Common myeloid progenitor, CD34-positive (primary cell): Measurements from ENCODE around the gene TENT4A.

Experiments
- CTCF ChIA-PET: fragments of 350-600 bp; sonication (Branson Sonifier 250); formaldehyde crosslinking; loops from one replicate; lab custom pipeline; 2021; ENCODE audit warnings: antibody characterized with exemption; lab: Charles Lee
- POLR2A ChIA-PET: fragments of 350-600 bp; sonication (Branson Sonifier 250); formaldehyde crosslinking; loops from one replicate; lab custom pipeline; 2021; ENCODE audit warnings: antibody characterized with exemption; lab: Charles Lee
- DNase-seq, 3 donors: peaks; one replicate each; pipeline versions ENCODE4 v3.0.0 to v3.0.0-alpha.2; 2013
- H3K27ac ChIP-seq, 2 experiments: 1 replicate in 1 of 2; 2 replicates in 1 of 2; pipeline ENCODE4 v1.7.0; 2013; ENCODE audit warnings: inconsistent platforms in 2 of 2, low read length in 2 of 2, mild to moderate bottlenecking in 2 of 2, low read depth in 1 of 2, moderate library complexity in 1 of 2; ENCODE audit not compliant: severe bottlenecking in 2 of 2, insufficient read depth in 1 of 2, poor library complexity in 1 of 2
- H3K27me3 ChIP-seq, 5 experiments: replicated peaks in 2 of 5; 1 replicate in 3 of 5; 2 replicates in 2 of 5; pipeline versions ENCODE4 v1.6.1 to v1.7.0; 2013; ENCODE audit warnings: low read length in 4 of 5, mild to moderate bottlenecking in 2 of 5, moderate library complexity in 2 of 5, inconsistent platforms in 1 of 5; ENCODE audit not compliant: insufficient read depth in 5 of 5, control insufficient read depth in 4 of 5
- H3K36me3 ChIP-seq, 4 experiments: 1 replicate in 2 of 4; 2 replicates in 2 of 4; pipeline versions ENCODE4 v1.6.1 to v1.7.0; 2013; ENCODE audit warnings: low read length in 3 of 4, control low read depth in 1 of 4, mild to moderate bottlenecking in 1 of 4; ENCODE audit not compliant: control insufficient read depth in 4 of 4, insufficient read depth in 4 of 4
- H3K4me1 ChIP-seq, 4 experiments: 1 replicate in 3 of 4; 2 replicates in 1 of 4; pipeline versions ENCODE4 v1.6.1 to v1.7.1; 2013; ENCODE audit warnings: low read length in 3 of 4, mild to moderate bottlenecking in 3 of 4, control low read depth in 1 of 4, inconsistent platforms in 1 of 4, moderate library complexity in 1 of 4; ENCODE audit not compliant: control insufficient read depth in 4 of 4, insufficient read depth in 4 of 4; ENCODE audit errors: control extremely low read depth in 1 of 4
- H3K4me3 ChIP-seq, 7 experiments: 1 replicate in 4 of 7; 2 replicates in 3 of 7; pipeline versions ENCODE4 v1.5.1 to v1.7.0; 2013; ENCODE audit warnings: mild to moderate bottlenecking in 7 of 7, low read length in 6 of 7, moderate library complexity in 6 of 7, inconsistent platforms in 2 of 7, low read depth in 2 of 7, control low read depth in 1 of 7; ENCODE audit not compliant: insufficient read depth in 4 of 7, control insufficient read depth in 1 of 7; ENCODE audit errors: extremely low read depth in 1 of 7
- H3K9me3 ChIP-seq, 5 experiments: 1 replicate in 4 of 5; 2 replicates in 1 of 5; pipeline versions ENCODE4 v1.6.1 to v1.7.1; 2013; ENCODE audit warnings: low read length in 4 of 5, mild to moderate bottlenecking in 2 of 5, inconsistent platforms in 1 of 5, low read depth in 1 of 5, moderate library complexity in 1 of 5; ENCODE audit not compliant: control insufficient read depth in 4 of 5, insufficient read depth in 2 of 5; ENCODE audit errors: control extremely low read depth in 1 of 5
- WGBS: methylation state at CpG from one replicate; pipeline ENCODE4 v1.1.5; 2013; ENCODE audit not compliant: insufficient coverage; 5-methylcytosine and 5-hydroxymethylcytosine counted together

The TENT4A gene

GRCh38 chr5:6733411-6734242, 20.4 kb downstream of the TENT4A start:
- CTCF ChIA-PET = interaction anchor here (1.0 to 7.5 kb wide), 2 partner anchors 11 to 17 kb away, joined by 3 to 52 read pairs; no protein-coding TSS in a partner anchor
- Histone ChIP-seq H3K9me3 (no peaks in the 10 kb centered on the region), H3K36me3 (peaks cover 3 to 31% (median 11%) of the 10 kb centered on the region in 4 experiments), H3K4me1 (peaks cover 2 to 36% (median 32%) of the 10 kb centered on the region in 4 experiments), H3K27me3 (no peaks in the 10 kb centered on the region), H3K27ac (no peak overlapping the region), H3K4me3 (no peak overlapping the region)
- DNase-seq = peak in 1 of 3 donors; percentile 28
- WGBS = 94% methylated on average over 16 of the region's 21 CpGs
- POLR2A ChIA-PET = no interaction called here

GRCh38 chr5:6734243-6734700, 21.0 kb downstream of the TENT4A start:
- 76% methylated on average over 6 of the region's 11 CpGs for WGBS
- Histone ChIP-seq H3K27ac (no peak overlapping the region), H3K27me3 (no peaks in the 10 kb centered on the region), H3K4me3 (no peak overlapping the region), H3K4me1 (peaks cover under 1 to 32% (median 27%) of the 10 kb centered on the region in 4 experiments), H3K9me3 (no peaks in the 10 kb centered on the region), H3K36me3 (peaks cover 5 to 36% (median 14%) of the 10 kb centered on the region in 4 experiments)
- CTCF ChIA-PET = no interaction called here
- DNase-seq = no peak
- POLR2A ChIA-PET = no interaction called here

DNA sequence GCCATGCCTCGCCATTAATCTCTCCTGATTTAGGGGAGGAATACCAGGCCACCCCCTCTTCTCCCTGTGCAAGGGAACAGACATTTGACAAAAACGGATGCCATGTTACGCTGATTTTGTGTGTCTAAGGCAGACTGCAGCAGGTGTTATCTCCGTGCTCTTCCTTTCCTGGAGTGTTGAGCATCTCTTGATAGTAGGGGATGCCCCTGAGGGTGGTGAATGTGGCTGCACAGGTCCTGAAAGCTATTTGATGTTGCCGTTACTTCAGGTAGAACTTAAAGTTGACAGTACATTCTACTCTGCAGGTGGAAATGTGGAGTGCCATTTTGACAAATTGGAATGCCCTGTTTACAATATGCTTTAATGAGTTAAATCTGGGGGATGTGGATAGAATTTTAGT, 21.5 kb downstream of the TENT4A start:
- no peak overlapping the region for H3K4me3 ChIP-seq
- no peak for DNase-seq
- H3K9me3 ChIP-seq = no peaks in the 10 kb centered on the region
- peaks cover 10 to 39% (median 19%) of the 10 kb centered on the region in 4 experiments for H3K36me3 ChIP-seq
- H3K27ac ChIP-seq = no peak overlapping the region
- POLR2A ChIA-PET = no interaction called here
- CTCF ChIA-PET = interaction anchor here (1.2 kb wide), 1 partner anchor 10 kb away, joined by 3 read pairs; no protein-coding TSS in a partner anchor
- no peaks in the 10 kb centered on the region for H3K27me3 ChIP-seq
- whole genome bisulfite sequencing = 100% methylated on average over 5 of the region's 5 CpGs
- peaks cover 0 to 26% (median 22%) of the 10 kb centered on the region in 4 experiments for H3K4me1 ChIP-seq

DNA sequence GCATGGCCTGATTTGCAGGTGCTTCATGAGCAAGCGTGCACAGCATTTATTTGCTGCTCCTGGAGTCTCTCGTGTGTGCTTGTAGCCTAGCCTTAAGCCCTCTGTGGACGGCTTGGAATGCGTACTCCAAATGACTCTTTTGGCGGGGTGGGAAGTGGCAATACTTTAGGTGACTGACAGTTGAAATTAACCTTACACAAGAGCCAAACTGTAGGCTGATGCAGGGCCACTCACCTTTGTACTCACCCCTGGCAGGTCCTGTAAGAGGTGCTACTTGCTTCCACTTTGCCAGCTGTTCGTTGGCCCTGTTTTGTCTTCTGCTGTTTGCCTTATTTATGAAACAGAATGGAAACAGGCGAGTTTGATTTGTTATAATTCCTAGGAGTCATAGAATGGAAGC, 22.9 kb downstream of the TENT4A start:
- DNase-seq = no peak
- WGBS = 95% methylated on average over 6 of the region's 7 CpGs
- H3K9me3 ChIP-seq = no peaks in the 10 kb centered on the region
- no peaks in the 10 kb centered on the region for H3K27me3 ChIP-seq
- H3K4me1 ChIP-seq = peaks cover 0 to 18% (median 14%) of the 10 kb centered on the region in 4 experiments
- H3K4me3 ChIP-seq = no peak overlapping the region
- ChIA-PET CTCF (interaction anchor here (1.2 to 1.5 kb wide), 2 partner anchors 9 kb away, joined by 3 to 5 read pairs; no protein-coding TSS in a partner anchor), POLR2A (no interaction called here)
- no peak overlapping the region for H3K27ac ChIP-seq
- H3K36me3 ChIP-seq = peaks cover 11 to 48% (median 27%) of the 10 kb centered on the region in 4 experiments

DNA sequence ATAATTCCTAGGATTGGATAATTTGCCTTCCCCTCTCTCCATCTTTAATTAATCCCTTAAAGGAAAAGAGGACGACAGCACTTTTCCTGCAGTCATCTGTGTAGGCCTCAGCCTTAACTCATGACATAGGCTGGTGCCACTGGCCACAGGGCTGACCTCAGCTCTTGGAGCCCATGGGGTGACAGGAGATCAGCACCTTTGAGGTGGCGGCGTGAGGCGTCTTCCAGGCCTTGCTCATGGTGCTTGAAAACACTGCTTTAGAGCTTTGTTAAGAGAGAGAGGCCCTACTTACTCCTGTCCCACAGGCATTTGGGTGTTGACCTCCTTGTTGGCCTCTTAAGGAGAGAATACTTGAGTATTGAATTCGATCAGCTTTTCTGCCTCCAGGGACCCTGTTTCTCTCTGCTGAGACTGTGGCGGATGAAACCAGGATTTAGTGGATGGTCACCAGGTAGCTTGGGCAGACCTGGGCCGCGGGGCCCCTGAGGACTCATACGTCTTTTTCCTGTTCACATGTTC, 23.4 kb downstream of the TENT4A start:
- H3K4me3 ChIP-seq = no peak overlapping the region
- DNase-seq = no peak
- peaks cover 0 to 16% (median 14%) of the 10 kb centered on the region in 4 experiments for H3K4me1 ChIP-seq
- H3K36me3 ChIP-seq = peaks cover 11 to 50% (median 29%) of the 10 kb centered on the region in 4 experiments
- ChIA-PET POLR2A (no interaction called here), CTCF (interaction anchor here (1.5 kb wide), 1 partner anchor 9 kb away, joined by 5 read pairs; no protein-coding TSS in a partner anchor)
- H3K27ac ChIP-seq = no peak overlapping the region
- no peaks in the 10 kb centered on the region for H3K27me3 ChIP-seq
- H3K9me3 ChIP-seq = no peaks in the 10 kb centered on the region
- WGBS = over 99% methylated on average over 9 of the region's 9 CpGs

DNA sequence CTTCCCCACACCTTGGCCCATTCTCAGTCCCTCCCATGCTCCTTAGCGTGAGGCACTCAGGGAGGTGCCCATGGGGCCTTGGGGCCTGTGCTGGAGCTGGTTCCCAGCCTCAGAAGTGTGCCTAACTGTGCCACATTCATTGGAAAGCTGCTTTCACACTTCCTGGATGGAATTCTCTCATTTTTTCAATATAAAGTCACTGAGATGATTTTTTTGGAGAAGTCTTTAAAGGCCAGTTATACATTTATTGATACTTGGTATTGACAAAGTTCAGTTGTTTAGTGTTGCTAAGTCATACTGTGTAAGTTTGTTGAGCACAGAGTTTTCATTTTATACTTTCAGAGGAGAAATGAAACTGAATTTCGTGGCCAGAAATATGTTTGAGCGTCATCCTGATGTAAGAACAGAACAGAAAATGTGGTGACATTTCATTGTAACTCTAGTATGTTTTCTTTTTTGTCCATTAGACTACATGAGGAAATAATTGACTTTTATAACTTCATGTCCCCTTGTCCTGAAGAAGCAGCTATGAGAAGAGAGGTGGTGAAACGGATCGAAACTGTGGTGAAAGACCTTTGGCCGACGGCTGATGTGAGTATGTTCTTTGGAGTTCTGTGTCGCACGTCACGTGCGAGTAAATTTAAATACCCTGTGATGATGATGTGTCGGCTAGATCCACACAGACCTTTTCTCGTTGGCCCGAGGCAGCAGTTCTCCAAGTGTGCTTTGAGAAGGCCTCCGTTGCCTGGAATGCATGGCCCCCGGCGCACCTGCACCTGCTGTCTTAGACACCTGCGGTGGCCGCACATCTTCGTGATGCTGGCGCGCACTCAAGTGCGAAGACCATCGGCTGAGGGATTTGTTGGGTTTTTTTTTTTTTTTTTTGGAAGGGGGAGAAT, 24.1 kb downstream of the TENT4A start:
- no peak overlapping the region for H3K27ac ChIP-seq
- H3K36me3 ChIP-seq = peaks cover 11 to 51% (median 32%) of the 10 kb centered on the region in 4 experiments
- H3K4me3 ChIP-seq = no peak overlapping the region
- DNase-seq = no peak
- no peaks in the 10 kb centered on the region for H3K9me3 ChIP-seq
- no peaks in the 10 kb centered on the region for H3K27me3 ChIP-seq
- WGBS = 97% methylated on average over 15 of the region's 24 CpGs
- peaks cover 0 to 9% (median 7%) of the 10 kb centered on the region in 4 experiments for H3K4me1 ChIP-seq
- POLR2A ChIA-PET = no interaction called here
- CTCF ChIA-PET = interaction anchor here (1.2 to 1.5 kb wide), 2 partner anchors 8 kb away, joined by 3 to 5 read pairs; no protein-coding TSS in a partner anchor
